Vagina (tissue), 2 donors: ENCODE data around the gene SLC17A2.

ENCODE experiments used
- CTCF ChIP-seq, 3 experiments: fragments of 450-650 bp in 2 of 3; fragments of 200-600 bp in 1 of 3; sonication (generic) in 1 of 3; IDR thresholded peaks; one replicate each; pipeline ENCODE4 v1.5.1; 2017 to 2019; ENCODE audit warnings: antibody characterized with exemption in 3 of 3, mild to moderate bottlenecking in 2 of 3, moderate library complexity in 2 of 3
- POLR2A ChIP-seq, 2 donors: fragments of 450-650 bp; IDR thresholded peaks; one replicate each; pipeline ENCODE4 v1.6.1; 2017; ENCODE audit warnings: antibody characterized with exemption in 2 of 2, mild to moderate bottlenecking in 2 of 2, moderate library complexity in 2 of 2
- POLR2AphosphoS5 ChIP-seq, 2 donors: sonication (generic); formaldehyde crosslinking; IDR thresholded peaks; one replicate each; pipeline ENCODE4 v1.9.0; 2017; ENCODE audit warnings: antibody characterized with exemption in 2 of 2, mild to moderate bottlenecking in 2 of 2, low read depth in 1 of 2; ENCODE audit not compliant: insufficient read depth in 1 of 2

- TF ChIP-seq POLR2AphosphoS5 (IDR thresholded peaks at IDR 0.05; ENCODE audit: insufficient read depth in 1 of 2, low read depth in 1 of 2): no peak
- no peak for TF ChIP-seq CTCF (IDR thresholded peaks at IDR 0.05)
- no peak for TF ChIP-seq POLR2A (IDR thresholded peaks at IDR 0.05)
Measured at GRCh38 chr6:25953733-25954132, 23.2 kb upstream of the SLC17A2 start.
